ENCODE data around the gene EML4.

EML4 gene

DNA sequence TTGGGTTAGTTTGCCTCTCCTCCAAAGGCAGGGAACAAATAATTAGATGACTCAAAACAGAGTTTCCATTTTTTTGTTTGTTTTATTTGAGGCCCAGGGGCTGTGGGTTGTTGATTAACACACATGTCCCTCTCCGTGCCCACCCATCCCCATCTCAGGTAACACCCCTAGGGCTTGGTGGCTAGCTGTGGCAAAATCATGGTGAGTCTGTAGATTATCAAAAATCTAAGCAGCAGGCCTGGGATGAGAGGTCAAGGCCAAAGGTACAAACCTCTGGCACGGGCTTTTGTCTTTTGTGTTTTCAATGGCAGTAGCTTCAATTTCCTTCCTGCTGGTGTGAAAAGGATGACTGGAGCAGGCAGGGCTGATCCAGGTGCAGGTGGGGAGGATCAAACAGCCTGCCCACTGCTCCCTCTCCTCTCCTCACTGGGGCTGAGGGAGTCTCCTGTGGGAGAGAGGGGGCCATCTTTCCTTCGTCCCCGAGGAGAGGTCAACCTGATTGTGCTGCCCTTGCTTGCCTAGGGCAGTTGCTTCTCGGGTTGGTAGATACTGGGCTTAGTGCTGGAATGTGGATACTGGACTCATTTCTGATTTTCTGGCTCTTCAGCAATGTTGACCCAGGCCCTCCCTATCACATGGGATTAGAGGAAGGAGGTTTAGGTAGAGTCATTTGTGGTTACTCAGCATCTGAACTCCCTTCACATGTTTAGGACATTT is 31.9 kb upstream of the EML4 start:
- no peak for DNase-seq (ENCODE audit: low read depth in 2 of 2)

GRCh38 chr2:42138163-42139015 is 30.8 kb upstream of the EML4 start:
- no peak for DNase-seq (ENCODE audit: low read depth in 2 of 2)

DNA sequence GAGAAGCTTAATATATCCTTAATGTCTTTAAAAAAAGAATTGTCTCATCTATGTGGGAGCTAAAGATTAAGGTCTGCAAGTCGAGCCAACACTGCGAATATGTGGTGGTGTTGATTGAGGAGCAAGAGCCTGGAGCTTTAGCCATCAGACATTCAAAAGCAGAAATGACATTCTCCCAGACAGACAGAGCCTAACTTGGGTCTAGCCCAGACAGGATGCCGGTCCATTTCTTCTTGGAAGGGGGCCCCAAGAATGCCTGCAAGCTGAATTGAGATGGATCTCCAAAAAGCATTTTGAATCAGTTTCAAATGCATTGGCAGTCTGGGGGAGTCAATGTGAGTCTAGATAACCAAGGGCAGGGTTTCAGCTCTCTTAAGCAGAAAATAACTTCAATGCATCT is 30.1 kb upstream of the EML4 start:
- no peak for DNase-seq (ENCODE audit: low read depth in 2 of 2)

GRCh38 chr2:42140496-42140895 is 28.7 kb upstream of the EML4 start:
- no peak for DNase-seq (ENCODE audit: low read depth in 2 of 2)

DNA sequence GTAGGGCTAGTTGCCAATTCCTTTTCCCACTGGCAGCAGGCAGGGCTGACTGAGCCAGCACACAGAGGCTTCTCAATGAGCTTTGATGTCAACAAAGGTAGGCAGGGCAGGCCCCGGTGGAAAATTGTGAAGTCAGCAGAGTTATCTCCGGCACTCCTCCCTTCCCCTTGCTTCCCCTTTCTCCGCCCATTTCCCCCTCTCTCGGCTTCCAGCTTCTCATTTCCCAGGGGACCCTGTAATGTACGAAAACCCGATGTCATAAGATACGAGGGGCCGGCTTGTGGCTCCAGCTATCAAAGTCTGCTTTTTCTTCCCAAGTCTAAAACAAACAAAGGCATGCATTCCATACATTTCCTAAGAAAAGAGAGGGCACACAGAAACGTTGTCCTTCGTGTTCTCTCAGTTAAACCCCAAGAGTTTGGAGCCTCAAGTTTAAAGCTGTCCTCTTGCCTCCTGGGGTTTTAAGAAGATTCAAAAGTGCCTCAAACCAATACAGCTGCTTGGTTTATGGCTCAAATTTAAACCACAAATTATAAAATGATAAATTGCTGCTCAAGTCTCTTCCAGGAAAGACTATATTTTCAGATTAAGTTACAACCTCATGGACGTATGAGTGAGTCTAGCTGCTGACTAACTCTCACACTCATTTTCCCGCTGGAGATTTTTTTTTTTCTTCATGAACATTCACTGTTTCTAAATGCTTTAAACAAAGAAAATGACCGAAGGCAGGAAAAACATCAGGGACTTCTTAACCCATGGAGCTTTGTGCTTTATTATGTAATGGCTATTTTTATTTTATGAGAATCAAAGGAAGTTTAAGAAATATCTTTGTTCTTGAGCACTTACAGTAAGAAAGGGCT is 27.2 kb upstream of the EML4 start:
- no peak for DNase-seq (ENCODE audit: low read depth in 2 of 2)

GRCh38 chr2:42142547-42143184 is 26.5 kb upstream of the EML4 start:
- DNase-seq (ENCODE audit: low read depth in 2 of 2): no peak

- DNase-seq (ENCODE audit: low read depth in 2 of 2): no peak
Measured at GRCh38 chr2:42147641-42148274, 21.4 kb upstream of the EML4 start.

DNA sequence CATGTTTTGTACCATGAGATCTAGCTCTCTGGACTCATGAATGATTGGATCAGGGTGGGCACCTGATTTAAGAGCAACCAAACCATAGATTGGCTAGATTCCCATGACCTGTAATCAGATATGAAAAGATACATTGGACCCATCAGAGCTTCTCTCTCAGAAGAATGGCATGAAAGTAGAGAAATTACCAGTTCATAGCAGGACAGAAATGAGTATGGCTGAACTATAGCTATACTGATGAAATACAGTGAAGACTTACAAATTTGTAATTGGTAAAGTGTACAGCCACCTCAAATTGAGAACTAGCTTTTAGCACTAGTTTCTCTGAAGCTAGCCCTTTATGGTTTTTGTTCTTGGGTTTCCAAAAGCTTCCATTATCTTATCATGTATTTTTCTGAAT is 19.0 kb upstream of the EML4 start:
- no peak for DNase-seq (ENCODE audit: low read depth in 2 of 2)

DNA sequence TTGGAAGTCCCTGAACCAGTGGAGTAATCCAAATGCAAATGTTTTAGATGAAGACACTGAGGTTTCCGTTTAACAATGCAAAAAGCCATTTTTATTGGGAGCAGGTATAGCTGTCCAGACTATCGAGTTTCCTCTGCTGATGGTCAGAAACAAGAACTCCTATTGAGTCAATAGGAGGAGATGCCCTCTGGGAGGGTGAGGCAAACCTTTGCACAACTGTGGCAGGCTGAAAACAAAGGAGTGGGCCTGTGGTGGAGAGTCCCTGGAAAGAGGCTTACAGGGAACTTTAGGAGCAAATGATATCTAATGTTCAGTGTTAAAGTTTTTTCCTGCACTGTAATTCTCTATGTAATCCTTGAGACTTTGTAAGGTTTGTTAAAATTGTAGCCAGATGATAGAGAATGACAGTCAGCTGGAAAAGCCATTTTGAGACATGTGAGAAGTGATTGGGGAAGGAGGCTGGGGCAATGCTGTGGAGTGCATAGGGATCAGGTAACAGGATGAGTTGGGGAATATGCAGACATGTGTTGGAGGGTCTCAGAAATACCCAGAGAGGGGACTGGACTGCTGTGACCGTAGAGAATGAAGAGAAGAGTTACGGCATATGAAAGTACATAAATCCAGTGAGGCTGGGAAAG is 15.1 kb upstream of the EML4 start:
- DNase-seq (ENCODE audit: low read depth in 2 of 2): no peak

- DNase-seq (ENCODE audit: low read depth in 2 of 2): no peak
Measured at GRCh38 chr2:42156721-42157120, 12.4 kb upstream of the EML4 start.

- DNase-seq (ENCODE audit: low read depth in 2 of 2): no peak
Measured at GRCh38 chr2:42161444-42161843, 7.7 kb upstream of the EML4 start.

DNA sequence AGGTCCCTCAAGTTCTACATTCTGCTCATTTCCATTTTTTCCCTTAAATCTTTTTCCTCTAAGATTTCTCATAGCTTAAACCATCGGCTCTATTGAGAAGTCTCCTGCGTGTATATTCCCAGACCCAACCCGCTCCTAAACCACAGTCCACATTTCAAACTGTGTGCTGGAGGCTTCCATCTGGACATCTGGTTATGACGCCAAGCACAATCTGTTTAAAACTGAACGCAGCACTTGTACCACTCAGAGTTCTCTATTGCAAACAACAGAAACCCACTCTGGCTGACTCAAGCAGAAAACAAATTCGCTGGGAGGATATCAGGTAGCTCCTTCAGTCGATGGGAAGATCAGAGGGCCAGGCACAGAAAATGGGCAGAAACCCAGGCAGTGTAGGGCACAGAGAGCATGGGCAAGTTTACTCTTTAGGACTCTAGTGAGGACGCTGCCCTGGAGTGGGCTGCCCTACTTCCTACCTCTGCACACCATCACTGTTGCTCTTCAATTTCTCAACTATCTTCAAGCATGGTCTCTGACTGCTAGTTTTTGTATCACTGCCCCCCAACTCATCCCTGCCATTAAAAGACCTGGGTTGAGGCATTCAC is 5.6 kb upstream of the EML4 start:
- no peak for DNase-seq (ENCODE audit: low read depth in 2 of 2)

DNA sequence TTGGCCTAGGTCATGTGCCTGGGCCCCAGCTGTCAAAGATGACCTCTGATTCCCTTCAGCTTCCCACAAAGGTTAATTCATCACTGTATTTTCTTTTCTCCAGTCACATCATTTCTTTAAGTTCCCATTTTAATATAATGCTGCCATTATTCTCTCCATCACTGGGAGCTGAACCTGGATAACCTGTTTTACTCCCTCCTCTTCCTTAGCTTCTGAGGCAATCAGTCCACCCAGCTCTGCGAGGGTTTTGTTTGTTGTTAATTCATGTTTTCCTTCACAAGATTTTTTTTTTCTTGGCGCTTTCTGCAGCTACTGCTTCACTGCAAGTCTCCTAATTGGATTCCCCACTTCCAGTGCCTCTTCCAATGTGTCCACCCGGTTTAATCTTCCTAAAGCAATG is 5.1 kb upstream of the EML4 start:
- DNase-seq (ENCODE audit: low read depth in 2 of 2): no peak

GRCh38 chr2:42164971-42165370 is 4.2 kb upstream of the EML4 start:
- no peak for DNase-seq (ENCODE audit: low read depth in 2 of 2)

DNA sequence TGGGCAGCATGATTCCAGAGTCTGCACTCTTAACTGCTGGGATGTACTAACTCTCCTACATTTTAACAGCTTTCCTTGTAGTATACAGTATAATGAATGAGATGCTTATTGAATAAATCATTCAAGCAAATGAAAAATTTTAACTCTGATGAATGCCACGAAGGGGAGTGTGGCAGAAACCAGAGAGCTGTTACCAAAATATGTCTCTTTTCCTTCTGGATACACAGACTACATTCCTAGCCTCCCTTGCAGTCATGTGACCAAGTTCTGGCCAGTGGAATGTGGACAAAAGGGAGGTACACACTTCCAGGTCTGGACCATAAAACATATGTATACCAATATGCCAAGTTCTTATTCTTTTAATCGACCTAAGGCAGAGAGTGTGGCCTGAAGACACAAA is 1.7 kb upstream of the EML4 start:
- no peak for DNase-seq (ENCODE audit: low read depth in 2 of 2)

GRCh38 chr2:42168459-42169099 is 574 bp upstream of the EML4 start:
- DNase-seq (ENCODE audit: low read depth in 2 of 2): no peak

DNA sequence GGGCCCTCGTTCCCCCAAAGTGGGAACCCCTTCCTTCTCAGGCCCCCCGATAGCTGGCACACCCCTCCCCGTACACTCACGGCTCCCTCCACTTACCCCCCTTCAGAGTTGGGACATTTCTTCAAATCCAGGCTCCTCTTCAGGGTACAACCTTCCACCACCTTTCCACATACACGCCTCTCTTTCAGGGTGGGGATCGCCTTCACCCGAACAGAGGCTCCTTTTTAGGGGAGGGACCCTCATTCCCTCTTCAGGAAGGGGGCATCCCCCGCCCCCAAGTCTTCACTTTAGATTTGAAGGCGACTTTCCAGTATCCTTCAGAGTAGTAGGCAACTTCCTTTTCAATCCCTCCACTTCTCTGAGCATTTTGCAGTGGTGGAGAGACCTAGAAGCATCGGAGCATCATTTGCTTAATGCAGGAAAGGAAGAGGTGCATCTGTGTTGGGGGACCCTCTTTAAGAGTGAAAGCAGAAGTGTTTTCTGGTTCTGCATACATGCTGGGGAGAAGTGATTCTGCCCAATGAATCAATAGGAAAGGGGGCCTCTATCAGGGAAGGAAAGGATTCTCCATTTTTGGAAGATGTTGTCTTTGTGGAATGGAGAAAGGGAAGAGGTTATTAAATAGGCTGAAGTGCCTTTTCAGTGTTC is 845 bp downstream of the EML4 start:
- DNase-seq (ENCODE audit: low read depth in 2 of 2): no peak

- DNase-seq (ENCODE audit: low read depth in 2 of 2): no peak
Measured at GRCh38 chr2:42170619-42171395, 1.7 kb downstream of the EML4 start.
